OCI-M1 (cell line): Measurements from ENCODE around the gene PDLIM5.
A peak's percentile ranks its signal among the peaks of the same experiment; 100 is the strongest.
"Not testable (repeated sequence)": the region's sequence is repeated elsewhere in the genome, so short reads cannot be mapped to it uniquely, and the experiment has no call there.

Experiments
- DNase-seq: peaks from one replicate; lab custom pipeline; 2025; lab: John Stamatoyannopoulos, UW

Gene PDLIM5

DNA sequence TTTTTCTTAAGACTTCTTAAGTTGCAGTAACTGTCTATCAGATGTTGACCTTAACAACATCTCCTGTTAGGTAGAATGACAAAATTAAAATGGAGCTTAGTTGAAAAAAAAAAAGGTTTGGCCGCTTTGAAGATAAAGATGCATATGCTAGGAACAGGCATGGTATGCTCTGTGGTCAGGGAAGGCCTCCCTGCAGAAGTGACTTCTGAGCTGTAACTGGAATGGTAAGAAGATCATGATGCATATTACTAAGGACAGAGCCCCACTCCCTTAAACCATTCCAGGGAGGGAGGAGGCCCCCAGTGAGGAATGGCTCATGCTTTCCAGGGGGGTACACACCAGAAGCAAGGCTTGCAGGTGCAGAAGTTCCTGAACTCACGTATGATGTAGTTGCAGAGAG is 43.7 kb downstream of the PDLIM5 start:
- no peak for DNase-seq

- DNase-seq = no peak
Measured at GRCh38 chr4:94497690-94498089, 45.9 kb downstream of the PDLIM5 start.

DNA sequence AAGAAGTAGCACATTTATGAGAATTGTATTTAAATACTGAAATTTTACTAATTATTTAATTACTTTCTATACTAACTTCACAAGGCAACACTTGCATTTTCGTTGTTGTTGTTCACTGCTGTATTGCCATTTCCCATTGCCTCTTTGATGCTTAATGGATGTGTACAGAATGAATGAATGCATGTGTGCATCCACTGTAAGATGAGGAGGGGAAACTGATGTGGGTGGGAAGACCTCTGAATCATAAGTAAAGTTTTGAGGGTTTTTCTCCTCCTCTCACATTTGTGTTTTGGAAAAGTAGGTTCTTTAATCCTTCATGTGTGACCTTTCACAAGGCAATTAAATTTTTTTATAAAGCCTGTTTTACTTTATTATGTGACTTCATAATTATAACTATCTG is 46.8 kb downstream of the PDLIM5 start:
- no peak for DNase-seq

- DNase-seq = no peak
Measured at GRCh38 chr4:94500685-94501084, 48.9 kb downstream of the PDLIM5 start.

DNA sequence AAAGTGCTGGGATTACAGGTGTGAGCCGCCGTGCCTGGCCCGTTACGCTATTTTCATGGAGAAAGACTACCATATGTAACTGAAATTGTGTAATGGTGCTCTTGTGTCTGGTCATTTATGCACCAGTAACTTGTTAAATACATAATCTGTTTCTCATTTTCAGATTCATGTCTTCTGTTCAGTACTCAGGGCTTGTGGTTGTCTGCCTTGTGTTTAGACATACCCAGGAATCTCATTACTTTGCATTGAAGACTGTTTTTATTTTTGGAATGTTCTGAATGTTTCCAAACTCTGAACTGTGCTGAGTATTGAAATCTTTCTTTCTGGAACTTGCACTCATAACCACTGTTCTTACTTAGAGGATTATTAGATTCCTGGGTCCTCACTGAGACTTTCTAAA is 52.8 kb downstream of the PDLIM5 start:
- DNase-seq = no peak

- no peak for DNase-seq
Measured at GRCh38 chr4:94506822-94507221, 55.1 kb downstream of the PDLIM5 start.

- no peak for DNase-seq
Measured at GRCh38 chr4:94507281-94507680, 55.5 kb downstream of the PDLIM5 start.

DNA sequence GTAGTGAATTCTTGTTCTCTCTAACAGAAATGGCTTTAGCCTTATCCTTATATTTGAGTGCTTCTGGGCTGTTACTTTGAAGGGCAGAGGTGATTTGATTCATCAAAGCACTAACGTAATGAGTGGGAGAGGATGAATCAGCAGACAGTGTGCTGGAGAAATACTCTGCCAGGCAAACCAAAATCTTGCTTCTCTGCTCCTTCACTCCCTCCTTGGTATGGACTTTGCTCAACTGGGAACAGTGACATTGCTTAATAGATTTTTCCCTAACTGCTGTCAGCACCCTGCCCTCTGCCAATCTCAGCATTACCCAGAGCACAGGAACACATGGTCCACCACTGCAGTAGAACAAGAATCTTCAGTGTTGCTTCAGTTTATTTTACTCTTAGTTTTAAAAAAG is 56.0 kb downstream of the PDLIM5 start:
- DNase-seq = peak; percentile 72

- DNase-seq = no peak
Measured at GRCh38 chr4:94508296-94508695, 56.6 kb downstream of the PDLIM5 start.

GRCh38 chr4:94508806-94509205 is 57.1 kb downstream of the PDLIM5 start:
- DNase-seq = no peak

DNA sequence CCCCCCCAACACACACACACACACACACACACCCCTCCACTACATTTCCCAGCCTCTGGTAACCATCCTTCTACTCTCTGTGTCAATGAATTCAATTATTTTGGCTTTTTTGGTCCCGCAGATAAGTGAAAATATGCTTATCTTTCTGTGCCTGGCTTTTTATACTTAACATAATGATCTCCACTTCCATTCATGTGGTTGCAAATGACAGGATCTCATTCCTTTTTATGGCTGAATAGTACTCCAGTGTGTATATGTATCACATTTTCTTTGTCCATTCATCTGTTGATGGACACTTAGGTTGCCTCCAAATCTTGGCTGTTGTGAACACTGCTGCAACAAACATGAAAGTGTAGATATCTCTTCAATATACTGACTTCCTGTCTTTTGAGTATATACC is 59.8 kb downstream of the PDLIM5 start:
- DNase-seq = no peak

- DNase-seq = not testable (repeated sequence)
Measured at GRCh38 chr4:94513532-94513931, 61.8 kb downstream of the PDLIM5 start.

DNA sequence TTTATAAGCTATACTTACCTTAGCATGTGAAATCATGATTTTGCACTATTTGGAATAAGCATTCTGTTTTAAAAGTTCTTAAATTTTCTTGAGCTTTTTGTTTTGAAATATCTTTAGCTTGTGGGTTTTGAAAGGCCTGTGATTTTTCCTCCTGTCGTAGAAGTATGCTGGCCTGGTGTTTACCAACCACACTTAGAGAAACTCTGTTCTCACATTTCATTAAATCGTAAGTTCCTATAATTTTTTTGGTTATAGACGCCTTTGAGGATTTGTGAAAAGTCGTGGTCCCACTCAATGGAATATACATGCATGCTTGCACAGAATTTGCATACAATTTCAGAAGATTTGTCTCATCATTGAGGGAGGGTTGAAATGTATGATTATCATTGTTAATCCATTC is 63.6 kb downstream of the PDLIM5 start:
- DNase-seq = no peak

GRCh38 chr4:94516067-94516466 is 64.3 kb downstream of the PDLIM5 start:
- no peak for DNase-seq

DNA sequence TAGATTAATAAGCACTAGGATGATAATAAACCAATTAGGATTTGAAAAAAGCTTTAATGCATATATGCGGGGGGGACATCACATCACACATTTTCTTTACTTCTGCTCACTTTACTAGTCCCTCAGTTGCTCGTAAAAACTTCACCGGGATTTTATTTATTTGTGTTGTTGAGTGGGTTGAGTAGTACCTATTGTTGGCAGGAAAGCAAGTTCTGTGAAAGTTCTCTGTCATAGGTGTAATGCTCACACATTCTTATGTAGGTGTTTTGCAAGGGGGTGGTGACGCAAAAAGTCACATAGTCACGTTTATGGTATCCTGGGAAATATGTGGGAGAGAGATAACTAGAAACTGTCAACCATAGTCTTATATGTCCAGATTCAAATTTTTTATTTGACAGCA is 65.3 kb downstream of the PDLIM5 start:
- DNase-seq = no peak

- DNase-seq = no peak
Measured at GRCh38 chr4:94517492-94517891, 65.8 kb downstream of the PDLIM5 start.

DNA sequence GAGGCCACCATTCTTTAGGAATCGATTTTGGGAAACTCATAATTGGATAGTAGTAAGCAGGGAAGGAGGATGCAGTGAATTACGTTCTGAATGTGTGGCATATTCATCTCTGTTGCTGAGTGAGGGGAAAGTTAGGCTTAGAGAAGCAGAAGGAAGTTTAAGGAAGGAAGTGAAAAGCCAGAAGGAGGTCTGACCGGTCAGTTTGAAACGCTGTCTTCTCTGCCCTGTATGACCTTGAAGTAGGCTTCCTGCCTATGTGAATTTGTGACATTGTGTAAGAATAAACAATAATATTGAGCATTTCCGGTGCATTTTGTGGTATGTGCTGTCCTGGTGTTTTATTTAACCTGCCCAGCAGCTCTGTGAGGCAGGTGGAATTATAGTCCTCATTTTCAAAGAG is 67.3 kb downstream of the PDLIM5 start:
- peak; percentile 55 for DNase-seq

DNA sequence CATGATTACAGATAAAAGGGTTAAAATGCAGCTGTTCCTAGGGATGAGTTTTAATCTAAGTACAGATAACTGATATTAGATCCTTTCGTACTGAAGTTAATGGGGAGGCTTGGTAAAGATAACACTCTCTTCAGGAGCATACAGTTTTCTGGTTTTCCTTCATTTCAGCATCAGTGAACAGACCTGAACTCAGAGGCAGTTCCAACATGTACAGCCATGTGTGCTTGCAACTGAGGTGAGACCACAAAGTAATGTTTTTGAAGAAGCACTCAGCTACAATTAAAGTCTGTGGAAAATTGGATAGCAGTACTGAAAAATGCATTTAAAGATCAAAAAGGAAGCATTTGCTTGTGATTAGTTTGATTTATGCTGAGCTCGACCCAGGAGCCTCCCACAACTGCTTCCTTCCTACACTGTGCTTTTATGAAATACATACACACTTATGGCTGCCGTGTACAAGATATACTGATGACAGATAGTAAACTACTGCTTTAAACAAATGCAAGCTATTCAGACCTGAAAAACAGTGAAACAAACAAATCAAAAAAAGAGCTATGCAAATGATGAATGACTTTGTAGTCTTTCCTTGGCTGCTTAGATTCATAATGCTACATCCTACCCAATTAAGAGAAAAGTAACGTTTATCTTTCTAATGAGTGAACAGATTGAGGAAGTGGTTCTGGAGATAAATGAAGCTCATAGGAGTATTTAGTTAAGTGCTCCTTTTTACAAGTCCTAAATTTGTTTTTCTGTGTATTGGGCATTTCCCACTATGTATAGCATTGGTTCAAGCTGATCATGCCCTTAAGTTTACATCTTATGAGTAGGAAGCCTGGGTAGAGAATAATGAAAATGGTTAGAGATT is 68.4 kb downstream of the PDLIM5 start:
- peak; percentile 71 for DNase-seq

- DNase-seq = no peak
Measured at GRCh38 chr4:94523033-94523580, 71.4 kb downstream of the PDLIM5 start.

DNA sequence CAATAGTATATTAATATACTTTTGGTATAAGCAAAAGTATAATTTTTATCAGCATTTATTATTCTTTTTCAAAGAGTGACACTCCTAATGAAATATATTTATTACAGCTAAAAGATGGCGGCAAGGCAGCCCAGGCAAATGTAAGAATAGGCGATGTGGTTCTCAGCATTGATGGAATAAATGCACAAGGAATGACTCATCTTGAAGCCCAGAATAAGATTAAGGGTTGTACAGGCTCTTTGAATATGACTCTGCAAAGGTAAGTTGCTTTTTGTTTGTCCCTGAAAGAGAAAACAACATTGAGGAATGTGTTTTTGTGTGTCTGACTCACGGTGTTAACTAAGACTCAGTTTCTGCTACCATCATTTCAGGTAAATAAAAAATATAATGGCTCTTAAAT is 71.9 kb downstream of the PDLIM5 start:
- DNase-seq = no peak

DNA sequence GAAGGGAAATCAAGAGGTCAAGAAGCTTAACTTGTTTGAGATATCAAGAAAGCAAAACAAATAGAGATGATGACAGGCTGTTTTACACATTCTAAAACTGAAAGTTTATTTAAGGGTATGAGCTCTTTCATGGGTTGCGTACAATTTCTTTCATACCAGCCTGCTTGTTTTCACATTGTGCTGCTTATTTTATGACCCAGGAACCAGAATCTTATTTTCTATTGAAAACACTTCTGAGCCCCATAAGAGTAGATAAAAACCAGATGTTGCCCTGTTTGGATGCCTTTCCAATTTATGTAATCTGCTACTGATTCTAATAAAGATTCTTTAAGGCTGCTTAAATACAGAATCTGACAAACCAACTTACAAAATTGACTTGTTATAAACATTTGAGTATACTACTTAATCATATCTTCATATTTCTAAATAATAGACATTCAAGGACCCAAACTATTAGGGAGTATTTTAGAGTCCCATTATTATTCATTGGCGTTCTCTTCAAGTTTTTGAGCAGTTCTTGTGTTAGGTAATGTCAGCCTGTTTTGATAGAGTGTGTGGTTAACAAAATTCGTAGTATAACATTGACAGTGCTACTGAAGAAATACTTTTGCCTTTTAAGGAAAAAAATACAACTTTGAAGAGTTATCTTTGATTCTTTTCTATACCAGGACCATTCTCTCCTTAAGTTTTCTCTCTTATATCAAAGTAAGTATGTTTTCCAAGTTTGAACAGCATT is 74.4 kb downstream of the PDLIM5 start:
- DNase-seq = no peak

GRCh38 chr4:94527556-94528233 is 76.0 kb downstream of the PDLIM5 start:
- DNase-seq = no peak
